ENCODE results near the gene NDUFV1.

GRCh38 chr11:67639438-67639859, 32.7 kb downstream of the NDUFV1 start, which contains the start of gene TBX10:
- TF ChIP-seq CTCF (conservative IDR thresholded peaks at IDR 0.05), result no peak
- no peak for TF ChIP-seq EZH2 (IDR thresholded peaks at IDR 0.05; ENCODE audit: low read depth)

Measured in PC-9 (cell line).